22Rv1 (cell line): ENCODE measurements around the gene CCDC187.

Source experiments
- CTCF ChIP-seq: fragments of 450-650 bp; IDR thresholded peaks from 2 replicates; pipeline ENCODE4 v1.5.1; 2017; ENCODE audit warnings: mild to moderate bottlenecking
- ZFX ChIP-seq: fragments of 450-650 bp; IDR thresholded peaks from 2 replicates; pipeline ENCODE4 v1.6.1; 2017; ENCODE audit warnings: antibody characterized with exemption, borderline replicate concordance

GRCh38 chr9:136346927-136347465, 43.1 kb upstream of the CCDC187 start:
- TF ChIP-seq CTCF (no peak), ZFX (no peak)
